ENCODE results near the gene NKX2-1.
"Not testable (repeated sequence)": the region's sequence is repeated elsewhere in the genome, so short reads cannot be mapped to it uniquely, and the experiment has no call there.

GRCh38 chr14:36476061-36476460 lies 44.0 kb downstream of the NKX2-1 start:
- not testable (repeated sequence) for TF ChIP-seq EP300 (IDR thresholded peaks at IDR 0.05; ENCODE audit: low read depth); CTCF (IDR thresholded peaks at IDR 0.05)
